ENCODE data around the gene GPR150. TPM values are rescaled to one million over a fixed set of nuclear protein-coding genes. Genes with fewer than 3 reads are reported as not detected.

GPR150 gene
- total RNA-seq, 4 donors from 2014 or later = 0.95 to 4.1 TPM; not detected in 2

DNA sequence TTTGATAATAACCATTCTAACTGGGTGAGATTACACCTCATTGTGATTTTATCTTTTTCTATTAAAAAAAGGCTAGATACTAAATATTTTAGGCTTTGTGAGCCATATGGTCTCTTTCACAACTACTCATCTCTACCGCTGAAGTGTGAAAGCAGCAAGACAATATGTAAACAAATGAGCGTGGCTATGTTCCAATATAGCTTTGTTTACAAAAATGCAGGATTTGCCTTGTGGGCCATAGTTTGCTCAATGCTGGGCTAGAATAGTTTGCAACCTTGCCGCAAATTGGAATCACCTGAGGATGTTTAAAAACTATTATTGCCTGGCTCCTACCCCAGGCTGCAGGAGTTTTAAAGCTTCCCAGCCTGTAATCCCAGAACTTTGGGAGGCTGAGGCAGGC, 10.2 kb upstream of the GPR150 start:
- Histone ChIP-seq H3K36me3 (no peaks in the 10 kb centered on the region), H3K27me3 (no peaks in the 10 kb centered on the region), H3K4me1 (no peaks in the 10 kb centered on the region), H3K4me3 (no peak overlapping the region), H3K27ac (no peak overlapping the region), H3K9me3 (no peaks in the 10 kb centered on the region)
- TF ChIP-seq, protein P1, sequence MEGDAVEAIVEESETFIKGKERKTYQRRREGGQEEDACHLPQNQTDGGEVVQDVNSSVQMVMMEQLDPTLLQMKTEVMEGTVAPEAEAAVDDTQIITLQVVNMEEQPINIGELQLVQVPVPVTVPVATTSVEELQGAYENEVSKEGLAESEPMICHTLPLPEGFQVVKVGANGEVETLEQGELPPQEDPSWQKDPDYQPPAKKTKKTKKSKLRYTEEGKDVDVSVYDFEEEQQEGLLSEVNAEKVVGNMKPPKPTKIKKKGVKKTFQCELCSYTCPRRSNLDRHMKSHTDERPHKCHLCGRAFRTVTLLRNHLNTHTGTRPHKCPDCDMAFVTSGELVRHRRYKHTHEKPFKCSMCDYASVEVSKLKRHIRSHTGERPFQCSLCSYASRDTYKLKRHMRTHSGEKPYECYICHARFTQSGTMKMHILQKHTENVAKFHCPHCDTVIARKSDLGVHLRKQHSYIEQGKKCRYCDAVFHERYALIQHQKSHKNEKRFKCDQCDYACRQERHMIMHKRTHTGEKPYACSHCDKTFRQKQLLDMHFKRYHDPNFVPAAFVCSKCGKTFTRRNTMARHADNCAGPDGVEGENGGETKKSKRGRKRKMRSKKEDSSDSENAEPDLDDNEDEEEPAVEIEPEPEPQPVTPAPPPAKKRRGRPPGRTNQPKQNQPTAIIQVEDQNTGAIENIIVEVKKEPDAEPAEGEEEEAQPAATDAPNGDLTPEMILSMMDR (IDR thresholded peaks at IDR 0.05) = no peak
- TF ChIP-seq POLR2A (IDR thresholded peaks at IDR 0.05) = no peak
- DNase-seq = no peak

DNA sequence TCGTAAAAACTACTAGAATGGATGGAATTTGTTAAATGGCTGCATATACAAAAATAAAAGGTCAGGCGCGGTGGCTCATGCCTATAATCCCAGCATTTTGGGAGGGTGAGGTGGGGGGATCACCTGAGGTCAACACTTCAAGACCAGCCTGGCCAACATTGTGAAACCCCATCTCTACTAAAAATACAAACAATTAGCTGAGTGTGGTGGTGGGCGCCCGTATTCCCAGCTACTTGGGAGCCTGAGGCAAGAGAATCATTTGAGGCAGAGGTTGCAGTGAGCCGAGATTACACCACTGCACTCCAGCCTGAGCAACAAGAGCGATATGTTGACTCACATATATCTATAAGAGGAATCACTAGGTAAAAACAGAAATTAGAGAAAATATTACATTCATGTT, 9.3 kb upstream of the GPR150 start:
- Histone ChIP-seq H3K36me3 (no peaks in the 10 kb centered on the region), H3K4me1 (no peaks in the 10 kb centered on the region), H3K4me3 (no peak overlapping the region), H3K9me3 (no peaks in the 10 kb centered on the region), H3K27ac (no peak overlapping the region), H3K27me3 (no peaks in the 10 kb centered on the region)
- no peak for DNase-seq
- TF ChIP-seq POLR2A (IDR thresholded peaks at IDR 0.05) = no peak
- TF ChIP-seq, protein P1 (IDR thresholded peaks at IDR 0.05) = no peak

DNA sequence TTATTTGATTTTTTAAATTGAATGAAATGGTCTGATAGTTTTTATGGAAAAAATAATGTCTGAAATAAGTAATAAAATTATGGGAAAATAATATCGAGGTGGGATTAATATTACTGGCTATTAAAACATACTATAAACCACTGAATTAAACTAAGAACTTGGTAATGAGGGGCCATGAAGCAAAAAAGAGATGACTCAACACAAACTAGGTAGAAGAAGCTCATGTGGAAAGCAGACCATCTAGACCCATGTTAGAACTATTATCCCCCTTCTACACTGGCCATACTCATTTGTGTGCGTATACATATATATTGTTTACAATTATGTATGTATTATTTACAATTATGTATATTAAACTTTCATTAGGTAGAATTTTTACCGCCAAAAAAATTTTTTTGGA, 8.5 kb upstream of the GPR150 start:
- DNase-seq = no peak
- TF ChIP-seq, protein P1 (IDR thresholded peaks at IDR 0.05) = no peak
- TF ChIP-seq POLR2A (IDR thresholded peaks at IDR 0.05) = no peak
- Histone ChIP-seq H3K27ac (no peak overlapping the region), H3K4me1 (no peaks in the 10 kb centered on the region), H3K4me3 (no peak overlapping the region), H3K27me3 (no peaks in the 10 kb centered on the region), H3K9me3 (no peaks in the 10 kb centered on the region), H3K36me3 (no peaks in the 10 kb centered on the region)

DNA sequence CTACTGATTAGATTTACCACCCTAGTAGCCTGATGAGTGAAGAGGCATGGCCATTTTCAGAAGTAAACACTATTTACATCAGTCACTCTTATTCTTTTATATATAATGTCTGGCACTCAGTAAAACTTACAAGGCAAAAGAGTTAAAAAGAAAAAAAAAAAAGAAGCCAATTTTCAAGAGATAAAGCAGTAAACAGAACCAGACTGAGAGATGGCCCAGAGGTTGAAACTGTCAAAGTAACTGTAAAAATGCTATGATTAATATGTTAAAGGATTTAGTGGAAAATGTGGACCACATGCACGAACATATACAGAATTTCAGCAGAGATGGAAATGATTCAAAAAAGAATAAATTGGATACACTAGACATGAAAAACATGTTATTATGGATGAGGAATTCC, 6.4 kb upstream of the GPR150 start:
- Histone ChIP-seq H3K27me3 (no peaks in the 10 kb centered on the region), H3K36me3 (no peaks in the 10 kb centered on the region), H3K4me3 (no peak overlapping the region), H3K9me3 (no peaks in the 10 kb centered on the region), H3K27ac (no peak overlapping the region), H3K4me1 (no peaks in the 10 kb centered on the region)
- DNase-seq = no peak
- TF ChIP-seq POLR2A (IDR thresholded peaks at IDR 0.05) = no peak
- TF ChIP-seq, protein P1 (IDR thresholded peaks at IDR 0.05) = no peak

DNA sequence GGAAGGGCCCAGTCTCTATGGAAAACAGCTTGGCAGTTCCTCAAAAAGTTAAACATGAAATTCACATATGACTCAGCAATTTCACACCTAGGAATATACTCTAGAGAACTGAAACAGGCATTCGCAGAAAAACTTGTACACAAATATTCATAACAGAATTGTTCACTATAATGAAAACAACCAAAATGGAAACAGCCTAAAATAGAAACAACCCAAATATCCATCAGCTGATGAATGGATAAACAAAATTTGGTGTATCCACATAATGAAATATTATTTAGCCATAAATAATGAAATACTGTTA, 4.8 kb upstream of the GPR150 start:
- no peak for DNase-seq
- H3K4me1 ChIP-seq = peaks cover 0 to 7% (median 0%) of the 10 kb centered on the region in 4 donors
- no peaks in the 10 kb centered on the region for H3K27me3 ChIP-seq
- TF ChIP-seq, protein P1 (IDR thresholded peaks at IDR 0.05) = no peak
- no peak for TF ChIP-seq POLR2A (IDR thresholded peaks at IDR 0.05)
- no peaks in the 10 kb centered on the region for H3K36me3 ChIP-seq
- H3K4me3 ChIP-seq = no peak overlapping the region
- H3K27ac ChIP-seq = no peak overlapping the region
- H3K9me3 ChIP-seq = no peaks in the 10 kb centered on the region

DNA sequence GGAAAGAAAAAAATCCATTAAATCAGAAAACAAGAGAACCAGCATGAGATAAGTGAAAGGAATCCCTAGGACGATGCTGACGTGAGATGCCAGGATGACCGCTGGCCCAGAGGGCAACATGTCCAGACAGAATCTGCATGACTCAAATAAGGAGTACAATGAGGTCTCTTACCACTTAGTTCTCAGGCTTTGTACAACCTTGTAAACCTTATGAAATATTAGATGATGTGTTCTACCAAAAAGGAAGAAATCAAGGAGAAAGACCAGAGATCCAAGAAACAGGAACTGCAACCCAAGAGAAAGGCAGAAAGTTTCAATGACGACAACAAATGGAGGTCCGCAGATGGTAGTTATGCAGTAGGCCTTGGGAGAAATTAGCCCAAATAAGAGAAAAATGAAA, 2.8 kb upstream of the GPR150 start:
- DNase-seq = no peak
- Histone ChIP-seq H3K27me3 (no peaks in the 10 kb centered on the region), H3K4me1 (peaks cover 0 to 21% (median 2%) of the 10 kb centered on the region in 4 donors), H3K36me3 (no peaks in the 10 kb centered on the region), H3K9me3 (no peaks in the 10 kb centered on the region), H3K4me3 (no peak overlapping the region), H3K27ac (no peak overlapping the region)
- TF ChIP-seq POLR2A (IDR thresholded peaks at IDR 0.05) = no peak
- TF ChIP-seq, protein P1 (IDR thresholded peaks at IDR 0.05) = no peak

Measured in Peyer's patch (tissue), 4 donors.